NCI-H446 treated with DMSO at 0.1 percent for 48 hours (cell line): ENCODE measurements around the gene CTNND2.

Experiments used
- DNase-seq: peaks from one replicate; lab custom pipeline; 2025; lab: John Stamatoyannopoulos, UW

The CTNND2 gene

DNA sequence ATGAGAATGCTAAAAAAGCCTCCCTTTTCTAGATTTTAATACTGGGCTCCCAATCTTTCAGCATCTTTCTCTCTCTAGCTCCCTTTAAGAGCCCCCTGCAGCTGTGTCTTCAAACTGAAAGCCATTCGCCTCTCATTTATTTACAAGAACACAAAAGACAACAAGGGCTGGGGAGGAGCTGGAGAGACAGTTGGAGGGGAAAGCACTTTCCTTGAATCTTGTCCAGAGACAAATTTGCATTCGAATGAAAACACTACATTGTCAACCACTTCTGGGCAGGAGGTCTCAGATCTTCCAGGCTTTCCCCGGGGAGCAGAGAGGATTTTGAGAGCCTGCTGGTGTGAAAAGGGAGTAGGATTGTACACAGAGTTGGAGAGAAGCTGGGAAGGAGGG, 518.3 kb downstream of the CTNND2 start:
- peak; percentile 99 for DNase-seq

DNA sequence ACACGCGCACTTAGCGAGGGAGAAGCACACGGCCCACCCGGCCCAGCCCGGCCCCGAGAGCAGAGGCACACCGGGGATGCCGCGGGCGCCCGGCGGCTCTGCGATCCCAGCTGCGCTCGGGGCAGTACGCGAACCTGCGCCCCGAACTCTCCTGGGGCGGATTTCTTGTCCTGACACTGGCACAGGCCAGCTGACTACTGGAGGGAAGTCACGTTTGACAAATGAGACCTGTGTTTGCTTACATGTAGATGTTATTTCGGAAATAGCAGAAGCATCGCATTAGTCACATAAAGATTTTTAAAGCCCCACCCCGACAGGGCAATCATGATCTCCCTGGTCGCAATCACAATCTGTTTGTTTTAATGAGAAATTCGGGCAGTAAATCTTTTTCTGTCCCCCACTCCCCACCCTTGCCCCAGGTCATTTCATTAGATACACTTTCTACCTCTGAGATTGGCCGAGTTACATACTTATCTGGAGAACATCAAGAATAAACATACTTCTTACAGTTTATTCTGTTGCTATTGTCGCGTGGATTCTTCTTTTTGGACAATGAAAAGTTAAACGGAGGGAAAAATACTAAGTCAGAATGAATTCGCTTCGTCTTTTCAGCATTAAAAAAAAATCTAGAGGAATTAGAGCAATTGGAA, 518.9 kb downstream of the CTNND2 start:
- DNase-seq: peak; percentile 69

DNA sequence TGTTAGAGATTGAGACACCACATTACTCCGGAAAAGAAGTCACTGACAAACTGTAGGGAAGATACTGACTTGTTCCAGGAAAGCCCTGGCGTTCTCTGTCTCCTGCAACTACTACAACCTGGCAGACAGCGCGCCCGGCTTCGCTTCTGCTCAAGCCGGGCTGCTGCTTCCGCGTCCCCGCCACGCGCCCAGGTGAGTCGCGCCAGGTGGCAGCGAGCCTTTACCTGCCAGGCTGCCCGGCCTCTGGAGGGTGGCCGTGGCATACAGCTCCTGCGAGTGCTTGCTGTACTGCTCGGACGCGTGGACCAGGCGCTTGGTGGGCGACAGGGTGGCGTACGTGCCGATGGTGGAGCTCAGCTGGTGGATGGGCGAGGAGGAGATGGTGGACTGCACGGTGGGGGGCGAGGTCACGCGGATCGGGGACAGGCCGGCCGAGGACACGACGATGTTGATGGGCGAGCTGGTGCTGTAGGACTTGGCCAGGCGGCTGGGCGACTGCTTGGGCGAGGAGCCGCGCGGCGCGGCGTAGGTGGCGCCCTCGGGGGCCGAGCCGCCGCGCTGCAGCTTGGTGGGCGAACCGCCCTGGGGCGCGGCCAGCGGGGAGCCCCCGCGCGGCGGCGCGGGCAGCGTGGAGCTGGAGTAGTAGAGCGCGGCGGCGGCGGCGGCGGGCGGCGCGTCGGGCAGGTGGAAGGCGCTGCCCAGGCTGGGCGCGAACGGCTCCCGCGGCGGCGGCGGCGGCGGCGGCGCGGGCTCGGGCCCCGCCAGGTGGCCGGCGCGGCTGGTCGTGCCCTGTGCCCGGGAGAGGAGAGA, 519.6 kb downstream of the CTNND2 start:
- DNase-seq: no peak

DNA sequence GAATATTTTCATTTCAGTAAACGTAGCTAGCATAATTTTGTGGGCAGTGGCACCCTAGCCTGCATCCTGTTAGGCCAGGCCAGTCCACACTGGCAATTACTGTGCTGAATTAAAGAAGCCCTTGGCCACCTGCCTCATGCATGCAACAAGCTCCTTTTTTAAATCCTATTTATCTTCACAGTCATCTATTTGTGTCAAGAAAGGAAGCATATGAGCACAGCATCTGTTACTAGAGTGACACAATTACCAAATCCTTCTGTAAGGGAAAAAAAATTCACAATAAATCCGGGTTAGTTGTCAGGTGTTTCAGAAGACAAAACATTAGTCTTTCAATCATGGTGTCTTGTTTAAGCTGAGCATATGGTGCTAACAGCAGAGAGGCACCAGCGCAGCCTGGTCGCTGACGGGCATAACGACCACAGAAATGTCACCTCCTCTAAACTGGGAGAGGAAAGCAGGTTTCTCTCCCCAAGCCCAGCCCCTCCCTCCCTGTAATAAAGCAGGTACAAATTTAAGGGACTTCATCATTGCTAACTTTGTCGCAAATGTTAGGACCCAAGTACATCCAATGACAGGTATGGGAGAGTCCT, 520.6 kb downstream of the CTNND2 start:
- DNase-seq: peak; percentile 92

DNA sequence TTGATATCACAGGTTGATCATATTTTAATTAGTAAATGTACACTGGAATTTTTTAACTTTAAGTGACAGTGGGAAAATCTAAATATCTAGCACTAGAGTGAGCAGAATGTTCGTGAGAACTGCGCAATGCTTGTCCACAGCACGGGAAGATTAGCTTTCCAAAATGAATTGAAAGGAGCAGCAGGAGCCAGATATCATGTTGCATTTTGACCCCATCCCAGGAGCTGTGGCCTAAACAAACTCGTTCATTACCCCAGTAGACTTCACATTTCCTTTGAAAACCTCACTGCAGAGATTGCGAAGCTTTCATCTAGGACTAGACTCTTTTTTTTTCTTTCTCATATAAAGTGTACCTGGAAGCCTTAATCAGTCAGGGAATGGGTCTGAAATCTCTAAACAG, 525.8 kb downstream of the CTNND2 start:
- DNase-seq: peak; percentile 67

DNA sequence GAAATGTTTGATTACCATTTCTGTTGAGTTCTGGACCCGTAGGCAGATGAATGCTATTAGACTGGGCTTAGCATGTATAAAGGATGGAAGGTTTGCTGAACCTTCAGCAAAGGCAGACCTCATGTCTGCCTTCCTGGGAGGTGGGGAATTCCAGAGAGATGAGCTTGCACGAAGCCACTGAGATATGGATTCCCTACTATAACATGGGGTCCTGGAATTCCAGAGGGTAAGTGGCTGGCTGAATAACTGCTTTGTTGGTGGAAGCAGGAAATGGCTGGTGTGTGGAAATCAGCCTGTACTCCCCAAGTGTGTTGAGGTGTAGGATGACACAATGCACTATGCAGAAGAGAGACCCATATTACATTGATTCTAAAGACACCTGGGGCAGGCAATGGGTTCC, 526.4 kb downstream of the CTNND2 start:
- no peak for DNase-seq

DNA sequence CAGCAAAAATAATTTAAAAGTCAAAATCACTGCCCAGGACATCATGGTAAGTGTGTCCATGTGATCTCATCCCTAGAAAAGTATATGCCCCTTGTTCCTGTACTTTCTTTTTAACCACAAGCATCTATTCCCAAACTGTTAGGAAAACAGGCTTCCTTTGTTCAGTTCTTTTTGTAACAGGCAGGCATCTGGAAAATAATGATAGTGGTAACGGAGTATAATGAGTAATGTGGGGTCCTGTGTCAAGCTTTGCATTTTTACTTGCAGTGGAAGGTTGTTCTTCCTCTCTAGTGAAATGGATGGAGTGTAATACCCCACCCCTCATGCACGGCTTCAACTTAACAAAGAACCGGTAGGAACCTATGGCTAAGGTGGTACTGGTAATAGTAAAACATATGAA, 532.1 kb downstream of the CTNND2 start:
- no peak for DNase-seq

DNA sequence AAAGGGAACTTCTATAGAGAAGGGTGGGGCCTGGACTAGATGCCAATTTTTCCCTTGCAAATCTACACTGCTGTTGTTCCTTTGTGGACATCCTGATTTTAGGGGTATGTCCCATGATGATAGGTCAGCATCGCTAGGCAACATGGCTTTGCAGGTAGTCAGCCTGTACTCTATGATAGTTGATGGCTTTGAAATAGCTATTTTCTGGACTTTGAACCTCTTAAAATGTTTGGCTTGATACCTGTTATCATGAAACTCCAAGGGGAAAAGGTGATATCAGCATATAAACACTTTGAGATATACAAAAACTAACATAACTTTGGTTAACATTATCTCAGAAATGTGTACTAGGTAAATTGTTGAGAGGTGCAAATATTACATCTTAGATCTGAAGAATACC, 533.2 kb downstream of the CTNND2 start:
- DNase-seq: no peak

DNA sequence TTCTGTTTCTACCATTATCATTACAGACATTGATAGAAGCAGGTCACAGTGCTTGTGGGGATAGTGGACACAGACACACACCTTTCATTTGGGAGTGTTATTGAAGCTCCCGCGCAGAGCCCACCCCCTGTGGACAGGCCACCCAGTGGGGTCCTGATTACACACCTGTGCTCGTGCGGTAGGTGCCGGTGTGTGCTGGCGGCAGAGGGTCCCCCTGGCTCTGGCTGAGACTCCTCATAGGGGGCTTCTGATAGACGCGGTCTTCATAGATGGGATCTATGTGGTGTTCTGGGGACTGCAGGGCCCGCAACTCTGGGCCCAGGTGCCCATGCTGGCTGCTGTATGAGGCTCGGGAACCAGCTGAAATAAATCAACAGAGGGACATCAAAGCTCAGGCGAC, 539.7 kb downstream of the CTNND2 start:
- DNase-seq: no peak

DNA sequence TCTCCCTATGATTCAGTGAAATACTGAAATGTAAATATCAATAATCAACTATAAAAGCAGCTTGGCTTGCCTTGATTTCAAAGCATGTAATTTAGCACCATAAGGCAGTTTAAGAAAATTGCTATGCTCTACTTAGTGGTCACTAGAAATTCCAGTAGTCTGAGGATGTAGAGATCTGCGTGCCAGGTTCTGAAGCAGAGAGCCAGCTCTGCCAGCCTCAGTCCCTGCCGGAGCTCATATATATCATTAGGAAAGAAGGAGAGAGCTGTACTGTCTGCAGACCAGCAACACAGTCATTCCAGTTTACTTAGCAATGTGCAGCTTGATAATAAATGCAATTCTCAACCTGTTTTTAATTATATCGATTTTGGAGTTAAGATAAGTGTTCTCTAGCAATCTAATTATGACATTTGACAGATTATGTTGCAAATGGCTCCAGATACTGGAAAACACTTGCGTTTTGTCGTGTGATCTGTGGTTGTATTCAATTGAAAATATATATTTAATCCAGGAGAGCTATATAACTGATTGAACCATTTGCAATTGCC, 540.5 kb downstream of the CTNND2 start:
- DNase-seq: no peak

DNA sequence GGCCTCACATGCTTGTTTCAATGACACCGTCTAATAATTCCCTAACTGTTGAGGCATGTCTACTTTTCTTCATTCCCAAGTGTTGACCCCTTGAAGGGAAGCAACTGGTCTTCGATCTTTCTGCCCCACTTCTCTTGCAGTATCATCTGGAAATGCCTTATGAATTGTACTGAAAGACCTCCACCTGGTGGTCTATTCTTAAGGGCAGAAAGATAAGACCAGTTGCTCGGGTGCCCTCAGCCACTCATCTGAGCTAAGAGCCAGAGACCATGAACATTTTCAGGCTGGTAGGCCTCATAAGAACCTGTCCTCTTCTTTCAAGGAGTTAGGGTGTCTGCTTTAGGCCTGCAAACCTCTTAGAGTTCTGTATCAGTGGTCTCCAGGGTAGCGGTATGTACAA, 542.5 kb downstream of the CTNND2 start:
- no peak for DNase-seq

DNA sequence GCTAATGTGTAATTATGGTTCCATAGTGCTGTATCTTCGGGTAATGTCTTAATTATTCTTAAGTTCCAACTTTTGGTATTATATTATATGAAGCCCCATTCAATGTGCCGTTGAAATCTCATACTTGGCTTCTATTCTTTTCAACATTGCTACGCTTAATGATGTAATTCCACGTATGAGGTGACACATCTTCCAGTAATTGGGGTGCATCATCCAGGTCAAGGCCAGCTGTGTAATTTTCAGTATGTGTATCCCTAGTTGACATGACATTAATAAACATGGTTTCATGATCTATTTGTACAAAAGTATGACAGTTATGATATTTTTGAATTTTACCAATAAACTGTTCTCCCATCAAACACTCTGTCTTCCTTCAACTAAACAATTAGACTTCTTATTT, 546.3 kb downstream of the CTNND2 start:
- DNase-seq: no peak

DNA sequence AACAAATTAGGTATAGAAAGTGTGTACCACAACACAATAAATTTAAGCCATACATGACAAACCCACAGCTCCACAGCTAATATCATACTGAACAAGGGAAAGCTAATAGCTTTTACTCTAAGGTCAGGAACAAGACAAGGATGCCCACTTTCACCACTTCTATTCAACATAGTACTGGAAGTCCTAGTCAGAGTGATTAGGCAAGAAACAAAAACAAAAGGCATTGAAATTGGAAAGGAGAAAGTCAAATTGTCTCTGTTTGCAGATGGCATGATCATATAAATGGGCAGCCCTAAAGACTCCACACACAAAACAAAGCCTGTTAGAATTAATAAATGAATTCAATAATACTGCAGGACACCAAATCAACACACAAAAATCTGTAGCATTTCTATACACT, 548.8 kb downstream of the CTNND2 start:
- DNase-seq: no peak

DNA sequence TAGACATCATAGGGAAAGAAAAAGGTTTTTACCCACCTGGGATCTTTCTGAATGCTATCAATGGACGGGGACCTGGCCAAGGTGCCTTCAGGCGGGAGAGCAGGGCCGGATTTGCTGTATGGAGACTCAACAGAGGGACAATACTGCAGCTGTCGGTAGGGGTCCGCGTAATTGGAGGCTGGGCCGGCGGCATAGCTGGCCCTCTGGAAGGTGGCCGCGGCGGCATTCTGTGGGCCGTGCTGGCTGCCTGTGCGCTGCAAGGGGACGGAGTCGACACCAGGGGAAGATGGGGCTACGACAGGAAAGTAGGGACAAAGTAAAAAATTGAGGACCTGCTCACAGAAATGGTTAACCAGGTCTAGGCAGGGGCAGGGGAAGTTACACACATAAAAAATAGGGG, 557.9 kb downstream of the CTNND2 start:
- no peak for DNase-seq

DNA sequence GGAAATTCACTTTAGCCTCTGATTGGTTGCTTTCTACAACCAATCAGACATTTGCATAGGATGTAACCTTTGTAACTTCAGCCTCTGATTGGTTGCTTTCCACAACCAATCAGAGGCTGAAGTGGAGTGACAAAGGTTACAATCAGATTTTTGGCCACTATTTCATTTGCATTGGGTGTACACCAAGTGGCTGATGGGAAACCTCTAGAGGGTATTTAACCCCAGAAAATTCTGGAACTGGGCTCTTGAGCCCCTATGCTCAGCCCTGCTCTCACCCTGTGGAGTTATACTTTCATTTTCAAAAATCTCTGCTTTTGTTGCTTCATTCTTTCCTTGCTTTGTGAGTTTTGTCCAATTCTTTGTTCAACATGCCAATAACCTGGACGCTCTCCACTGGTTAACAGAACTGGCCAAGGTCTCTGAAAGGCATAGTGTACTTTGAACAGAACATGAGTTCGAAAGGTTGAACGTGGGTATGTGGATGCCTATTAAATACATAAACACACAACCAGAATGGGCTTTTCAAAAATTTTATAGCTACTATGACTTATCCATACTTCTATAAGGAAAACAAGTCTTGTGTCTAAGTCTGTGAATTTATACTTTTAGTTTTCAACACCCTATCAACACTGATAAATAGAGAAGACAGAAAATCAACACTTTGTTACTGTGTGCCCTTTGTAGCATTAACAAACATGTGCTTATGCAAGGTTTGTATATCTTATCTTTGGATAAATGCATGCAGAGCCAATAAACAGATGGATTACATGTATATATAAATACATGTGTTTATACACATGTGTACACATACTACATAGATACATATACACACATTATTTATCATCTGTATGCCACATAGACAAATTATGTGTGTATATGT, 568.1 kb downstream of the CTNND2 start:
- no peak for DNase-seq

DNA sequence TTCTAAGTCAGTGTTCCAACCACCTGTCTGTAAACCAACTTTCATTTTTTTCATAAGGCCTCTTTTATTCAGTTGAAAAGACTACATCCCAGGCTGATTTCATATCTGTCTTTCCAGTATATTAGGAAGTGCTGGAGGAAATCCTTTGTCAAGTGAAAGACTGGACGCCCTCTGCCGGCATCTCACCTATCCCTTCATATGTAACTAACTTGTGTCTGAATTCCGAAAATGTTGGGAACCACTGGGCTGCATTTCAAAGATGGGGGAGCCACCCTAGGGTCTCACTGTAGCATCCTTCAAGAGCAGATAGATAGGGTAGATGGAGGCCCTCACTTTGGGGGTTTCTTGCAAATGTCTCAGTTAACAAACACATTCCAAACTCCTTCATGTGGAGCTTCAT, 569.8 kb downstream of the CTNND2 start:
- DNase-seq: no peak

DNA sequence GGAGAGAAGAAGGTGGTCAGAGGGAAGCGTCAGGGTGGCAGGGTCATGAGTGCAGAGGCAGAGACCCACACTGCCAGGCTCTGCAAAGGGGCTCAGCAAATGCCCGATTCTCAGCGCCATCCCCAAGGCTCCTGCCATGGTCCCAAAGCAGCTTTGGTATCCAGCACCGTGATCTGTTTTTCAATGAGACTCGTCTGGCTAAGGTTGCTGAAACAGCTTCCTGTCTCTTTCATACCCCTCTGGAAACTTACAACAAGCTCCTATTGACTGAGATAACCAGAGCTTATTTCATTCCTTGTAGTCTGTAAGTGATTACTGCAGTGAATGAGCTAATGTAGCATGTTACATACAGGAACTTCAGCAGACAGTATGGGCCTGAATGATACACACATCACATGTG, 574.6 kb downstream of the CTNND2 start:
- DNase-seq: no peak

DNA sequence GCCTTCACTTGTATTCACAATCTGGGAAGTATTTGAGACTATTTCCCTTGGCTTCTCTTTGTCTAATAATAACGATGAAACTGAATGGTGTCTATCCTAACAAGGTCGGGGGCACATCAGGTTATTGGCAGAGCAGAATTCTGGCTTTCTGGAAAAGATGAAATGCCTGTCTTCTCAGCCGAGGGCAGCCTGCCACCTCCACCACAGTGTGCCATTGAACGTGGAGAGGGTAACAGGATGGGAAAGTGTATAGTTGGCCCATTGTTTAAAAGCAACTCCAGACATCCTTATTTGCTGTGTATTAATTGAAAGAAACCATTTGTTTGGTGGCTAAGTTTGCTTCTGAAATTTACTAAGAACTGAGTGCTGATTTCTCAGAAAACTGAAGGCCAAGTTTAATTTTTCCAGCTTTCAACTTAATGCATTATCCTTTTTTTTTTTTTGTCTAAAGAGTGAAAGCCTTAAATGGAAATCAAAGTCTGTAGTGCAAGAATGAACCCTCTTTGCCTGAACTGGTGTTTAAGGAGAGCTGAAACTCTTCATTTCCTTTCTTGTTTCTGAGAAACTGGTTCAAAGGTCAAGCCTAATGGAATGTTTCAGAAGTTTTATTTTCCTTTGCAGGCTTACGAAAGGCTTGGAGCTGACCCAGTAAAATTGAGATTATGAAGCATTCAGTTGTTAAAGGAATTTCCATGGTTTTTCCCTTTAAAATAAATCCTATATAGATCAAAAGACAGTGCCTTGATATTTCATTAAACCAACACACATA, 579.5 kb downstream of the CTNND2 start:
- no peak for DNase-seq

DNA sequence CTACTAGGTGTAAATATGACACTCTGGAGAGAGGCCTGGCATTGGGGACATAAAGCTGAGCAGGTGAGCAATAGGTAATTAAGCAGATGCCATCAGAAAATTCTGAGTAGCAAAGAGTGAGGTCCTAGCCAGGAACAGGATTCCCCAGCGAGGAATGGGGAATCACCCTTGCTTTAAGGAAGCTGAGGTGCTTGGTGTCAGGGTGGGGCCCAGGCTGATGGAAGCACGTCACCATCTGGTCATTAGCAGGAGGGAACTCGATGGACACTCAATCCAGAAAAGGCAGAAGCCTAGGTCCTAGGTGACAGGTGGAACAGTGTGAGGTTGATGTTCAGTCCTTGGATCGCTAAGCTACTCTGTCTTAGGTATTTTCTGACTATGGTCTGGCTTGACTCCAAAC, 580.5 kb downstream of the CTNND2 start:
- no peak for DNase-seq

DNA sequence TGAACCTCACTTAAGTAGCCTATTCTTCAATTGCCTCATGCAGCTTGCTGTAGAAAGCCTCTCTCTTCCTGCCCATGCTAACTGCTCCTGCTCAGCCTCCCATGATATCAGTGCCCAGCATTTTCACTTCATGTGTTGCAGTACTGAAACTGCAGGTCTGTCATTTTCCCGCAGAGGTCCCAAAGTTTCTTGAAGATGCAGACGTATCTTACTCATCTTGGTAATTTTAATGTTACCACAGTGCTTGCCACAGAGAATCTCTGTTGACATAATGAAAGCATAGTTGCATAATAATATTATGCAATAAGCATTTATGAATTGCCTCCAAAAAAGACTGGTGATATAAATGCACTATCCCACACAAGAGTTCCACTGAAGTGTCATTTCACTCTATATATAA, 582.1 kb downstream of the CTNND2 start:
- DNase-seq: no peak

DNA sequence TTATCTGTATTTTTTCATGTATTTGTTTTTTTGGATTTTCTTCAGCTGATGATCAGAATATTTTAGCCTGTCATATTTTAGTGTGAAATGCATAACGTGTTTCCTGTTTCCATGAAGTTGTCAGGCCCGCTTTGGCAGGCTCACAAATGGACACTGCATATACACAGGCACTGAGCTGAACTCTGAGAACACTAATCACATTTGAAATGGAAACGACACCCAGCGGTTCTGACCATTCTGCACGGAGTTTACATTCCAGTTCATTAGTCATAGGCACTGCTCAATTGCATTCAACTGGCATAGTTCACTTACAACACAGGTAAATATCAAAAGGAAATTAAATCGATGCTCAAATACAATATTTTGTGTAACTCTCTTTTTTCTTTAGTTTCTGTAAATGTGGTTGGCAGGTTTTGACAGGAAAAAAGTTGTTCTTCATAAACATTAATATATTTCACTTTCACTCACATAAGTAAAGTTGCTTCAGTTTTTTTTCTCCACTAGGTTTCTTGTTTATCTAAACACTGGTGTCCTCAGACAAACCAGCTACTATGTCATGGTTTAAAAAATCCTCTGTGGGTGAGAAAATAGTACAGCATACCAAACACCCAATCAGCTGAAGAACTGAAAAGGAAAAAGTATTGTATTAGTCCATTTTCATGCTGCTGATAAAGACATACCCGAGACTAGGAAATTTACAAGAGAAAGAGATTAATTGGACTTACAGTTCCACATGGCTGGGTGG, 584.2 kb downstream of the CTNND2 start:
- DNase-seq: no peak
